GM23338 (cell line): ENCODE data around the gene CCR6. TPM values are rescaled to one million over a fixed set of nuclear protein-coding genes. Genes with fewer than 3 reads are reported as not detected.

ENCODE experiments used
- ATAC-seq: fragments of 200-7000 bp; cut with Tn5 transposase; 3 replicates; pipeline ENCODE4 v1.9.1; 2020
- DNase-seq: peaks from one replicate; pipeline ENCODE4 v3.0.0-alpha.2; 2015; ENCODE audit warnings: low spot score
- H2AFZ ChIP-seq: fragments of 200-600 bp; sonication (generic); 2 replicates; pipeline ENCODE4 v1.8.0; 2016; ENCODE audit warnings: antibody characterized with exemption, mild to moderate bottlenecking, moderate library complexity
- H3F3A ChIP-seq: fragments of 200-600 bp; sonication (generic); replicated peaks from 2 replicates; pipeline ENCODE4 v1.8.0; 2017; ENCODE audit warnings: antibody characterized with exemption, mixed run types, low read depth
- H3K27ac ChIP-seq: fragments of 200-600 bp; sonication (generic); 2 replicates; pipeline ENCODE4 v1.6.1; 2016; ENCODE audit warnings: low read depth
- H3K27me3 ChIP-seq: fragments of 200-600 bp; sonication (generic); 2 replicates; pipeline ENCODE4 v1.8.0; 2016; ENCODE audit warnings: mild to moderate bottlenecking, mixed run types, moderate library complexity; ENCODE audit not compliant: insufficient read depth
- H3K36me3 ChIP-seq: fragments of 200-600 bp; sonication (generic); 2 replicates; pipeline ENCODE4 v1.8.0; 2016; ENCODE audit warnings: mild to moderate bottlenecking; ENCODE audit not compliant: insufficient read depth
- H3K4me1 ChIP-seq: fragments of 200-600 bp; sonication (generic); 2 replicates; pipeline ENCODE4 v1.8.0; 2016; ENCODE audit warnings: mild to moderate bottlenecking, moderate library complexity; ENCODE audit not compliant: insufficient read depth
- H3K4me2 ChIP-seq: fragments of 200-600 bp; sonication (generic); 2 replicates; pipeline ENCODE4 v1.7.1; 2017; ENCODE audit warnings: mixed run types
- H3K4me3 ChIP-seq: fragments of 200-600 bp; sonication (generic); 2 replicates; pipeline ENCODE4 v1.6.1; 2016; ENCODE audit warnings: mixed run types
- H3K79me2 ChIP-seq: fragments of 200-600 bp; sonication (generic); replicated peaks from 2 replicates; pipeline ENCODE4 v1.8.0; 2017; ENCODE audit warnings: mild to moderate bottlenecking; ENCODE audit not compliant: insufficient read depth
- H3K9me2 ChIP-seq: fragments of 200-600 bp; sonication (generic); 2 replicates; pipeline ENCODE4 v1.8.0; 2017; ENCODE audit not compliant: insufficient read depth
- H4K20me1 ChIP-seq: fragments of 200-600 bp; sonication (generic); replicated peaks from 2 replicates; pipeline ENCODE4 v1.8.0; 2017; ENCODE audit warnings: mild to moderate bottlenecking; ENCODE audit not compliant: insufficient read depth
- H3K27ac Mint-ChIP-seq: 2 replicates; pipeline ENCODE4 v1.8.0; 2020; ENCODE audit warnings: inconsistent platforms, mild to moderate bottlenecking, moderate library complexity, mixed read lengths
- H3K27me3 Mint-ChIP-seq: 3 replicates; pipeline ENCODE4 v1.8.0; 2022; ENCODE audit warnings: low read depth, mild to moderate bottlenecking, moderate library complexity, mixed read lengths, inconsistent platforms; ENCODE audit not compliant: insufficient read depth, poor library complexity
- H3K36me3 Mint-ChIP-seq: 3 replicates; pipeline ENCODE4 v1.8.0; 2021; ENCODE audit warnings: low read depth, mild to moderate bottlenecking, inconsistent platforms, moderate library complexity, mixed read lengths
- H3K4me1 Mint-ChIP-seq: 3 replicates; pipeline ENCODE4 v1.8.0; 2020; ENCODE audit warnings: mild to moderate bottlenecking, inconsistent platforms, mixed read lengths
- H3K4me3 Mint-ChIP-seq: 3 replicates; pipeline ENCODE4 v1.8.0; 2021; ENCODE audit warnings: moderate library complexity, mild to moderate bottlenecking, inconsistent platforms, mixed read lengths
- H3K9me3 Mint-ChIP-seq: 3 replicates; pipeline ENCODE4 v1.8.0; 2020; ENCODE audit warnings: moderate library complexity, mild to moderate bottlenecking, inconsistent platforms, mixed read lengths
- CREB1 ChIP-seq: fragments of 250-450 bp; sonication (Bioruptor Pico); IDR thresholded peaks from 2 replicates; pipeline ENCODE4 v1.5.0; 2020; ENCODE audit warnings: low read depth, mild to moderate bottlenecking, moderate library complexity
- EZH2 ChIP-seq: fragments of 200-600 bp; sonication (generic); IDR thresholded peaks from one replicate; pipeline ENCODE4 v1.8.0; 2017; ENCODE audit warnings: antibody characterized with exemption, mild to moderate bottlenecking, low read depth; ENCODE audit not compliant: unreplicated experiment
- EZH2phosphoT487 ChIP-seq: fragments of 200-600 bp; sonication (generic); IDR thresholded peaks from one replicate; pipeline ENCODE4 v1.8.1; 2018; ENCODE audit warnings: antibody characterized with exemption; ENCODE audit not compliant: unreplicated experiment
- JUNB ChIP-seq: IDR thresholded peaks from one replicate; pipeline ENCODE4 v1.6.1; 2016; ENCODE audit warnings: antibody characterized with exemption; ENCODE audit not compliant: unreplicated experiment
- NANOG ChIP-seq: IDR thresholded peaks from 2 replicates; pipeline ENCODE4 v1.6.1; 2016; ENCODE audit warnings: antibody characterized with exemption, borderline replicate concordance
- POLR2AphosphoS5 ChIP-seq: IDR thresholded peaks from 2 replicates; pipeline ENCODE4 v1.6.1; 2016; ENCODE audit warnings: antibody characterized with exemption, low read depth
- STAT1 ChIP-seq: IDR thresholded peaks from one replicate; pipeline ENCODE4 v1.6.1; 2016; ENCODE audit warnings: antibody characterized with exemption; ENCODE audit not compliant: unreplicated experiment
- ZNF114 ChIP-seq: fragments of 250-450 bp; sonication (Bioruptor Pico); IDR thresholded peaks from 2 replicates; pipeline ENCODE4 v1.5.0; 2020; ENCODE audit warnings: mild to moderate bottlenecking, moderate library complexity
- ZNF331 ChIP-seq: fragments of 250-450 bp; sonication (Bioruptor Pico); IDR thresholded peaks from 2 replicates; pipeline ENCODE4 v1.5.0; 2020; ENCODE audit warnings: low read depth, mild to moderate bottlenecking, moderate library complexity
- polyA plus RNA-seq: library from polyadenylated mRNA; unstranded; fragments of >200 nt; fragmentation: Nextera tagmentation; extraction: Ambion mirVana; gene quantifications from 2 replicates; pipeline ENCODE4 v1.2.1, GENCODE V29; 2016
- total RNA-seq: library from RNA; depleted of rRNA; stranded (reverse); fragments of >200 nt; shearing (Covaris generic); gene quantifications from 2 replicates; pipeline ENCODE4 v1.2.3, GENCODE V29; 2014
- TF ChIP-seq, protein P1 (sequence below), 2 experiments: fragments of 200-600 bp in 1 of 2; sonication (generic) in 1 of 2; conservative IDR thresholded peaks; 2 replicates each; pipeline versions ENCODE4 v1.5.1 to v1.6.1; 2016 to 2017; ENCODE audit warnings: antibody characterized with exemption in 2 of 2, low read depth in 2 of 2, mild to moderate bottlenecking in 2 of 2, moderate library complexity in 1 of 2
- TF ChIP-seq, protein P2 (sequence below): fragments of 250-450 bp; sonication (Bioruptor Pico); IDR thresholded peaks from 2 replicates; pipeline ENCODE4 v1.5.0; 2020; ENCODE audit warnings: mild to moderate bottlenecking, moderate library complexity
- TF ChIP-seq, protein P3 (sequence below): IDR thresholded peaks from one replicate; pipeline ENCODE4 v1.6.1; 2018; ENCODE audit warnings: antibody characterized with exemption; ENCODE audit not compliant: unreplicated experiment
- TF ChIP-seq, protein P4 (sequence below): IDR thresholded peaks from 2 replicates; pipeline ENCODE4 v1.6.1; 2016; ENCODE audit warnings: antibody characterized with exemption

Gene CCR6
- total and polyA plus RNA-seq, 2 experiments from 2014 or later: not detected

DNA sequence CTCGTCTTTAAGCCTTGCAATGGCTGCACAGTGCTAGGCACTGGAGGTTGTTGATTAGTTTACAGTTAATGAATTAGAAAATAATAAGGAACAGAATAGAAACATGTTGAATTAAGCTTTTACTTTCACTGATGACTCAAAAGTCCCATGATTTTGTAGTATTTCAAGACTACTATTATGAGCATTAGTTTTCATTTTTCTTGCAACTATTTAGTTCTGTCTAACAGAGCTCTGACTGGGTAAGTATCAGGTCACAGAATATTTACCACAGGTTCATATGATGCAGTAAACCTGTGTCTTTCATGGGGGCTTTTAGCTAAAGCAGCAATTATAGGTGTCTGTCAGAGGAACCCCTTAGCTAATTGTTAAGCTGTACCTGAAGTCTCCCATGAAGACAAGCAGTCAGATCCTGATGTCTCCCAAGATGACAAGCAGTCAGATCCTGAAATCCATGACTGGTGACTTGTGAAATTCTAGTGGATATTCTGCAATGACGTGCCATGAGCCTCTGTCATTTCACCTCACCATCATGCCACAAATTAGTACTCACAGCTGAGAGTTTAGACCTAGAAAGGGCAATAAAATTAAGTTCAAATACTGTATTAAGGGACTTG is 43.1 kb downstream of the CCR6 start:
- Histone ChIP-seq H3F3A (peaks cover 10% of the 10 kb centered on the region), H3K4me2 (no peak overlapping the region), H3K27ac (no peak overlapping the region), H3K79me2 (no peaks in the 10 kb centered on the region), H4K20me1 (no peaks in the 10 kb centered on the region), H3K36me3 (no peaks in the 10 kb centered on the region), H3K9me2 (peaks cover 24% of the 10 kb centered on the region), H3K4me1 (peaks cover 32% of the 10 kb centered on the region), H2AFZ (no peak overlapping the region), H3K4me3 (no peak overlapping the region), H3K27me3 (no peaks in the 10 kb centered on the region)
- Mint-ChIP-seq H3K36me3 (peaks cover 17% of the 10 kb centered on the region), H3K9me3 (peaks cover 2% of the 10 kb centered on the region; the same call in 1 of the 3 replicates), H3K27me3 (peaks cover 16% of the 10 kb centered on the region), H3K4me1 (peaks cover 39% of the 10 kb centered on the region), H3K4me3 (no peak overlapping the region), H3K27ac (no peak overlapping the region)
- TF ChIP-seq EZH2phosphoT487 (no peak), ZNF114 (no peak), ZNF331 (CRISPR knock-in tag) (no peak), NANOG (no peak), JUNB (no peak), STAT1 (no peak), POLR2AphosphoS5 (no peak), CREB1 (CRISPR knock-in tag) (no peak), EZH2 (no peak)
- TF ChIP-seq, protein P1, sequence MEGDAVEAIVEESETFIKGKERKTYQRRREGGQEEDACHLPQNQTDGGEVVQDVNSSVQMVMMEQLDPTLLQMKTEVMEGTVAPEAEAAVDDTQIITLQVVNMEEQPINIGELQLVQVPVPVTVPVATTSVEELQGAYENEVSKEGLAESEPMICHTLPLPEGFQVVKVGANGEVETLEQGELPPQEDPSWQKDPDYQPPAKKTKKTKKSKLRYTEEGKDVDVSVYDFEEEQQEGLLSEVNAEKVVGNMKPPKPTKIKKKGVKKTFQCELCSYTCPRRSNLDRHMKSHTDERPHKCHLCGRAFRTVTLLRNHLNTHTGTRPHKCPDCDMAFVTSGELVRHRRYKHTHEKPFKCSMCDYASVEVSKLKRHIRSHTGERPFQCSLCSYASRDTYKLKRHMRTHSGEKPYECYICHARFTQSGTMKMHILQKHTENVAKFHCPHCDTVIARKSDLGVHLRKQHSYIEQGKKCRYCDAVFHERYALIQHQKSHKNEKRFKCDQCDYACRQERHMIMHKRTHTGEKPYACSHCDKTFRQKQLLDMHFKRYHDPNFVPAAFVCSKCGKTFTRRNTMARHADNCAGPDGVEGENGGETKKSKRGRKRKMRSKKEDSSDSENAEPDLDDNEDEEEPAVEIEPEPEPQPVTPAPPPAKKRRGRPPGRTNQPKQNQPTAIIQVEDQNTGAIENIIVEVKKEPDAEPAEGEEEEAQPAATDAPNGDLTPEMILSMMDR (conservative IDR thresholded peaks at IDR 0.05; ENCODE audit: low read depth in 2 of 2): no peak
- TF ChIP-seq, protein P2, sequence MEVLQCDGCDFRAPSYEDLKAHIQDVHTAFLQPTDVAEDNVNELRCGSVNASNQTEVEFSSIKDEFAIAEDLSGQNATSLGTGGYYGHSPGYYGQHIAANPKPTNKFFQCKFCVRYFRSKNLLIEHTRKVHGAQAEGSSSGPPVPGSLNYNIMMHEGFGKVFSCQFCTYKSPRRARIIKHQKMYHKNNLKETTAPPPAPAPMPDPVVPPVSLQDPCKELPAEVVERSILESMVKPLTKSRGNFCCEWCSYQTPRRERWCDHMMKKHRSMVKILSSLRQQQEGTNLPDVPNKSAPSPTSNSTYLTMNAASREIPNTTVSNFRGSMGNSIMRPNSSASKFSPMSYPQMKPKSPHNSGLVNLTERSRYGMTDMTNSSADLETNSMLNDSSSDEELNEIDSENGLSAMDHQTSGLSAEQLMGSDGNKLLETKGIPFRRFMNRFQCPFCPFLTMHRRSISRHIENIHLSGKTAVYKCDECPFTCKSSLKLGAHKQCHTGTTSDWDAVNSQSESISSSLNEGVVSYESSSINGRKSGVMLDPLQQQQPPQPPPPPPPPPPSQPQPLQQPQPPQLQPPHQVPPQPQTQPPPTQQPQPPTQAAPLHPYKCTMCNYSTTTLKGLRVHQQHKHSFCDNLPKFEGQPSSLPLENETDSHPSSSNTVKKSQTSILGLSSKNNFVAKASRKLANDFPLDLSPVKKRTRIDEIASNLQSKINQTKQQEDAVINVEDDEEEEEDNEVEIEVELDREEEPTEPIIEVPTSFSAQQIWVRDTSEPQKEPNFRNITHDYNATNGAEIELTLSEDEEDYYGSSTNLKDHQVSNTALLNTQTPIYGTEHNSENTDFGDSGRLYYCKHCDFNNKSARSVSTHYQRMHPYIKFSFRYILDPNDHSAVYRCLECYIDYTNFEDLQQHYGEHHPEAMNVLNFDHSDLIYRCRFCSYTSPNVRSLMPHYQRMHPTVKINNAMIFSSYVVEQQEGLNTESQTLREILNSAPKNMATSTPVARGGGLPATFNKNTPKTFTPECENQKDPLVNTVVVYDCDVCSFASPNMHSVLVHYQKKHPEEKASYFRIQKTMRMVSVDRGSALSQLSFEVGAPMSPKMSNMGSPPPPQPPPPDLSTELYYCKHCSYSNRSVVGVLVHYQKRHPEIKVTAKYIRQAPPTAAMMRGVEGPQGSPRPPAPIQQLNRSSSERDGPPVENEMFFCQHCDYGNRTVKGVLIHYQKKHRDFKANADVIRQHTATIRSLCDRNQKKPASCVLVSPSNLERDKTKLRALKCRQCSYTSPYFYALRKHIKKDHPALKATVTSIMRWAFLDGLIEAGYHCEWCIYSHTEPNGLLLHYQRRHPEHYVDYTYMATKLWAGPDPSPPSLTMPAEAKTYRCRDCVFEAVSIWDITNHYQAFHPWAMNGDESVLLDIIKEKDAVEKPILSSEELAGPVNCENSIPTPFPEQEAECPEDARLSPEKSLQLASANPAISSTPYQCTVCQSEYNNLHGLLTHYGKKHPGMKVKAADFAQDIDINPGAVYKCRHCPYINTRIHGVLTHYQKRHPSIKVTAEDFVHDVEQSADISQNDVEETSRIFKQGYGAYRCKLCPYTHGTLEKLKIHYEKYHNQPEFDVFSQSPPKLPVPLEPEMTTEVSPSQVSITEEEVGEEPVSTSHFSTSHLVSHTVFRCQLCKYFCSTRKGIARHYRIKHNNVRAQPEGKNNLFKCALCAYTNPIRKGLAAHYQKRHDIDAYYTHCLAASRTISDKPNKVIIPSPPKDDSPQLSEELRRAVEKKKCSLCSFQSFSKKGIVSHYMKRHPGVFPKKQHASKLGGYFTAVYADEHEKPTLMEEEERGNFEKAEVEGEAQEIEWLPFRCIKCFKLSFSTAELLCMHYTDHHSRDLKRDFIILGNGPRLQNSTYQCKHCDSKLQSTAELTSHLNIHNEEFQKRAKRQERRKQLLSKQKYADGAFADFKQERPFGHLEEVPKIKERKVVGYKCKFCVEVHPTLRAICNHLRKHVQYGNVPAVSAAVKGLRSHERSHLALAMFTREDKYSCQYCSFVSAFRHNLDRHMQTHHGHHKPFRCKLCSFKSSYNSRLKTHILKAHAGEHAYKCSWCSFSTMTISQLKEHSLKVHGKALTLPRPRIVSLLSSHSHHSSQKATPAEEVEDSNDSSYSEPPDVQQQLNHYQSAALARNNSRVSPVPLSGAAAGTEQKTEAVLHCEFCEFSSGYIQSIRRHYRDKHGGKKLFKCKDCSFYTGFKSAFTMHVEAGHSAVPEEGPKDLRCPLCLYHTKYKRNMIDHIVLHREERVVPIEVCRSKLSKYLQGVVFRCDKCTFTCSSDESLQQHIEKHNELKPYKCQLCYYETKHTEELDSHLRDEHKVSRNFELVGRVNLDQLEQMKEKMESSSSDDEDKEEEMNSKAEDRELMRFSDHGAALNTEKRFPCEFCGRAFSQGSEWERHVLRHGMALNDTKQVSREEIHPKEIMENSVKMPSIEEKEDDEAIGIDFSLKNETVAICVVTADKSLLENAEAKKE: no peak
- TF ChIP-seq, protein P3, sequence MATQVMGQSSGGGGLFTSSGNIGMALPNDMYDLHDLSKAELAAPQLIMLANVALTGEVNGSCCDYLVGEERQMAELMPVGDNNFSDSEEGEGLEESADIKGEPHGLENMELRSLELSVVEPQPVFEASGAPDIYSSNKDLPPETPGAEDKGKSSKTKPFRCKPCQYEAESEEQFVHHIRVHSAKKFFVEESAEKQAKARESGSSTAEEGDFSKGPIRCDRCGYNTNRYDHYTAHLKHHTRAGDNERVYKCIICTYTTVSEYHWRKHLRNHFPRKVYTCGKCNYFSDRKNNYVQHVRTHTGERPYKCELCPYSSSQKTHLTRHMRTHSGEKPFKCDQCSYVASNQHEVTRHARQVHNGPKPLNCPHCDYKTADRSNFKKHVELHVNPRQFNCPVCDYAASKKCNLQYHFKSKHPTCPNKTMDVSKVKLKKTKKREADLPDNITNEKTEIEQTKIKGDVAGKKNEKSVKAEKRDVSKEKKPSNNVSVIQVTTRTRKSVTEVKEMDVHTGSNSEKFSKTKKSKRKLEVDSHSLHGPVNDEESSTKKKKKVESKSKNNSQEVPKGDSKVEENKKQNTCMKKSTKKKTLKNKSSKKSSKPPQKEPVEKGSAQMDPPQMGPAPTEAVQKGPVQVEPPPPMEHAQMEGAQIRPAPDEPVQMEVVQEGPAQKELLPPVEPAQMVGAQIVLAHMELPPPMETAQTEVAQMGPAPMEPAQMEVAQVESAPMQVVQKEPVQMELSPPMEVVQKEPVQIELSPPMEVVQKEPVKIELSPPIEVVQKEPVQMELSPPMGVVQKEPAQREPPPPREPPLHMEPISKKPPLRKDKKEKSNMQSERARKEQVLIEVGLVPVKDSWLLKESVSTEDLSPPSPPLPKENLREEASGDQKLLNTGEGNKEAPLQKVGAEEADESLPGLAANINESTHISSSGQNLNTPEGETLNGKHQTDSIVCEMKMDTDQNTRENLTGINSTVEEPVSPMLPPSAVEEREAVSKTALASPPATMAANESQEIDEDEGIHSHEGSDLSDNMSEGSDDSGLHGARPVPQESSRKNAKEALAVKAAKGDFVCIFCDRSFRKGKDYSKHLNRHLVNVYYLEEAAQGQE: no peak
- TF ChIP-seq, protein P4, sequence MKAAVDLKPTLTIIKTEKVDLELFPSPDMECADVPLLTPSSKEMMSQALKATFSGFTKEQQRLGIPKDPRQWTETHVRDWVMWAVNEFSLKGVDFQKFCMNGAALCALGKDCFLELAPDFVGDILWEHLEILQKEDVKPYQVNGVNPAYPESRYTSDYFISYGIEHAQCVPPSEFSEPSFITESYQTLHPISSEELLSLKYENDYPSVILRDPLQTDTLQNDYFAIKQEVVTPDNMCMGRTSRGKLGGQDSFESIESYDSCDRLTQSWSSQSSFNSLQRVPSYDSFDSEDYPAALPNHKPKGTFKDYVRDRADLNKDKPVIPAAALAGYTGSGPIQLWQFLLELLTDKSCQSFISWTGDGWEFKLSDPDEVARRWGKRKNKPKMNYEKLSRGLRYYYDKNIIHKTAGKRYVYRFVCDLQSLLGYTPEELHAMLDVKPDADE: no peak
- ATAC-seq: no peak
- DNase-seq: no peak
